NK-92 treated with Interleukin-12 subunit alpha and Interleukin-12 subunit beta, amount 100 ng/mL, for 24 hours (cell line): ENCODE measurements around the gene ABCC3.

ENCODE experiments used
- DNase-seq: peaks from one replicate; lab custom pipeline; 2025; lab: John Stamatoyannopoulos, UW

Gene ABCC3

DNA sequence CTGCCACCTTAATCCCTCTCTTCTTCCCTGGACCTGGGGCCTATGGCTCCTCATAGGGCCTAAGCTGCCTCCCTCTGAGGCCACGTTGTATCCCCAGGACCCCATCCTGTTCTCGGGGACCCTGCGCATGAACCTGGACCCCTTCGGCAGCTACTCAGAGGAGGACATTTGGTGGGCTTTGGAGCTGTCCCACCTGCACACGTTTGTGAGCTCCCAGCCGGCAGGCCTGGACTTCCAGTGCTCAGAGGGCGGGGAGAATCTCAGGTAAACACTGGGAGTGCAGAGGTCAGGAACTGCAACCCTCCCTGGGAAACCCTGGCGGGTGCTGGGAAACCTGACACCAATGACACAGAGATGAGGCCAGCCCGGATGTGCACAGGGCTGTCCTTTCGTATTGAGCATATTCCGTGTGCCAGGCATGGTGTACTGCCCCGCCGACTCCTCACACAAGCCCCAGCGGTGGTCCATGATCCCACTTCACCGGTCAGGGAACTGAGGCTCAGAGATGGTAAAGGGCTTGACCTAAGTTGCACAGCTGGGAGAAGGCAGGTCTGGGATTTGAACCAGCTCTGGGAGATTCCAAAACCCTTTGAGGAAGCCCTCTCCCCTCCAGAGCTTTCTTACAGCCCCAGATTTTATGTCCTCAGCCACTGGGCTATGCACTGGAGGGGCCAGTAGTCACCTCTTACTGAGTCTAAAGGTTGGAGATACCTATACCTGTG, 50.1 kb downstream of the ABCC3 start:
- no peak for DNase-seq

DNA sequence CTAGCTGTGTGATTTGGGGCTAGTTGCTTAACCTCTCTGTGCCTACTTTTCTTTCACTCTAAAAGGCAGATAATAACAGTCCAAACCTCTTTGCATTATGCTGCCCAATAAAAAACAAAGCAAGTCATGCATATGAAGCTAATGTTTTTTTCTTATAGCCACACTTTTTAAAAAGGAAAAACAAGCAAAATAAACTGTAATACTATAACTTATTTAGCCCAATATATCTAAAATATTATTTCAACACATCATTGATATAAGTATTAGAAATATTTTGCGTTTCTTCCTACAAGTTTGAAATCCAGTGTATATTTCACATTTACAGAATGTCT, 50.6 kb downstream of the ABCC3 start:
- DNase-seq: no peak

- DNase-seq: no peak
Observed at GRCh38 chr17:50685691-50686493, 51.2 kb downstream of the ABCC3 start.

GRCh38 chr17:50686494-50687199, 52.0 kb downstream of the ABCC3 start:
- DNase-seq: no peak

- no peak for DNase-seq
Observed at GRCh38 chr17:50687200-50688066, 52.8 kb downstream of the ABCC3 start.

DNA sequence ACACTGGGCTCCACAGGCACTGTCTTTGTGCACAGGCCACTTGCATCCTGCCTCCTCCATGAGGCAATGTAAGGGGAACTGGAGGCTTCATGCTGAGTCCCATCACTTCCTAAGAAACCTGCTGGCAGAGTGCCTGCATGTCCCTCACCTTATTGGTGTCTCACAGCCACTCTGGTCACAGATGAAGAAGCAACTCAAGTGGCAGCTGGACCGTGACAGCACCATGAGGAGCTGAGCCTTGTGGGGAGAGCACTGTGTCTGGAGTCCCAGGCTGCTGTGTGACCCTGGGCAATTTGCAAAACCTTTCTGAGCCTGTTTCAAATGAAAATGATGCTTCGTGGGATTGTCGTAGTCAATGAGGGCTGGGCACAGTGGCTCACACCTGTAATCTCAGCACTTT, 53.6 kb downstream of the ABCC3 start:
- DNase-seq: no peak

- no peak for DNase-seq
Observed at GRCh38 chr17:50689251-50689650, 54.6 kb downstream of the ABCC3 start.

DNA sequence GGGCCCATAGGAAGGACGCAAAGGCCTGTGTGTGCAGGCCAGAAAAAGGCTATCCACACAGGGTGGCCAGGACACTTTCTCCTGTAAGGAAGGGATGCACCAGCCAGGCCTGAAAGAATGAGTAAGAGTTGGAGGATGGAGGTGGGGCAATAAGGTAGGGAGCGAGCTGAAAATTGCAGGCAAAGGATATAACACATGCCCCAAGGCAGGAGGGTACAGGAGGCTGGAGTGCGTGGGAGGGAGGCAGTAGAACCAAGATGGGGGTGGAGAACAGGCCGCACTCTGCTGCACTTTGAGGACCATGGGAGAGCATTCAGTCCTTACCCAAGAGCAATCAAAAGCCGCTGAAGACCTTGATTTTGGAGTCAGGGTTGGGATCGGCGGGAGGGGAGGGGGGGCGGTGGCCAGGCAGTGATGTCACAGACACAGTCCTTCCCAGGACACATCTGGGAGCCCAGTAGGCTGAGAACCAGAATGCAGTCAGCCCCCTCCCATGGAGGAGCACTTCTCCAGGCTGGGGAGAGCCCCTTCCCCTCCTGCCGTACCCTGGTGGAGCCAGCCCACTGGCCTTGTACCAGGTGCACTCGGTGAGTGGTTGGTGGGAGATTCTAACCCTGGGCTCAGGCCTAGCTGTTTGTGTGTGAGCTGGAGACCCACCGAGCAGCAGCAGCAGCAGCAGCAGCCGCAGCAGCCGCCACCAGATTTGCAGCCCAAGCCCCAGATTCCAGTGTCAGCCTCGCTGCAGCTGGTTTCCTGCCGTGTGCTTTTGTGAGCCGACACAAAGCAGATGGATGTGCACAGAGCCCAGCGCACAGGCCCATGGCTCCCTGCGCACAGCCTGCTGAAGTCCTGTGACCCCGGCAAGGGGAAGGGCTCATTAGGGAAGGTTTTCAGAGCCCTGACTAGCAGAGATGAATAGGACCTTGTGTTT, 55.5 kb downstream of the ABCC3 start:
- DNase-seq: no peak

DNA sequence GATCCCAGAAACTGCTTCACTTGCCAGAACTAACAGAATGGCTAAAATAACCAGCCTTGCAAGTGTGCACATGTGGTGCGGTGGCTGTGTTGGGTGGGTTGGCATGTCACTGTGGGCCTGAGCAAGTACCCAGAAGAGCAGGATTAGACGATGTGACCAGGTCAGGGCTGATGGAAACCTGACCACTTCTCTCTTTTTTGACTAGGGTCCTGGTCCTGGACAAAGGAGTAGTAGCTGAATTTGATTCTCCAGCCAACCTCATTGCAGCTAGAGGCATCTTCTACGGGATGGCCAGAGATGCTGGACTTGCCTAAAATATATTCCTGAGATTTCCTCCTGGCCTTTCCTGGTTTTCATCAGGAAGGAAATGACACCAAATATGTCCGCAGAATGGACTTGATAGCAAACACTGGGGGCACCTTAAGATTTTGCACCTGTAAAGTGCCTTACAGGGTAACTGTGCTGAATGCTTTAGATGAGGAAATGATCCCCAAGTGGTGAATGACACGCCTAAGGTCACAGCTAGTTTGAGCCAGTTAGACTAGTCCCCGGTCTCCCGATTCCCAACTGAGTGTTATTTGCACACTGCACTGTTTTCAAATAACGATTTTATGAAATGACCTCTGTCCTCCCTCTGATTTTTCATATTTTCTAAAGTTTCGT, 56.3 kb downstream of the ABCC3 start:
- no peak for DNase-seq

DNA sequence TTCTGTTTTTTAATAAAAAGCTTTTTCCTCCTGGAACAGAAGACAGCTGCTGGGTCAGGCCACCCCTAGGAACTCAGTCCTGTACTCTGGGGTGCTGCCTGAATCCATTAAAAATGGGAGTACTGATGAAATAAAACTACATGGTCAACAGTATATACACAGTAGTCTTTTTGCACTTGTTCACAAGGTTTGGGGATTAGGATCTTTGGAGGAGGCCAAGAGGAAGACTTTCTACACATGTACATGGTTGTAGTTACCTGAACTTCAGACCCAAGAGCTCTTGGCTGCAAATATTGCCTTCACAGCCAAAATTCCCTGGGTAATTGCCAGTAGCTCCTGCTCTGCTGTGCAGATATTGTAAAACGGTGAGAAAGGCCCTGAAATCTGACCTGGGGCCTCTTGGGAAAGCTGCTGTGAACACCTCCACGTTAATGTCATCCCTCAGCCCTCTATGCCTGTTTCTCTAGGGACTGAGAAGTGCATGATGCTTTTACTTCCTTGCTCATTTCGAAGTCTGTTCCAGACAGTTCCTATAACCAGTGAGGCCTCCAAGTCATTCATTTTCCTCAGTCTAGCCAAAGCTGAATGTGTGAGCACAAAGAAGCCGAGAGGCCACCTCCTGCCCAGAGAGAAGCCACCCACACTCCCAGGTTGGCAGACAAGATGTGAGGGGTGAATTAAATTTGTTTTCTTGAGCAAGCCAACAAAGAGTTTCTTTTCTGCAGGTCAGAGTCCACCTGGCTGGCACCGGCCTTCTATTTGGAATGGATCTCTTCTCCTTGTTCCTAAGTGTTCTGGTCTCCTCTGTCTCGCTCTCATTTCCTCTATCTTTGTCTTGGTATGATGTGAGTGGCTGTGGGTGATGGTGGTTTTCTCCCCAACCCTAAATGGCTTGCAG, 57.1 kb downstream of the ABCC3 start:
- DNase-seq: no peak

DNA sequence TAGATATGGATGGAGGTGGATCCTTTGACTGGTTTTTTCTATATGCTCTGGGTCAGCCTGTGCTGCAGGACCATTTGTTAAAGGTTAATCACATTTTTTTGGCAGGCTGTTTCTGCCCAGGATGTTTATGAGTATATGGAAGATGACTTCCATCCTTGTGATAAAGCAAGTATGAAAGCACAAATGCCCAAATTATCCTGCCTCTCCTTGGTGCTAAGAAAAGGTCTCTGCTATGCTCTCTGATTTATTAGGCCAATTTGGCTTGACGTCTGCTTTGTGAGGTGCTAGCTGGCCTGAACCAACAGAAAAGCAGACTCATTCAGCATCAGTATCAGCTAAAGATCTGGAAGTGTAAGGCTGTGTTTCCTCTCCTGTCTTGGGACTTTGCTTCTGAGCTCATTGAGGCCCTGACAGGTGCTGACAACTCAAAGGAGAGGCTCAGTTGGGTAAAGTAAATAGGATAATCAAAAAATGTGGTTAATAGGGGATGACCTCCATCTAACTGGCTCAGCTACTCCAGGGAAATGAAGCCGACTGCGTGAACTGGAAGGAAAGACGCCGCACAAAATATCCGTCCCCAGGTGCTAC, 57.9 kb downstream of the ABCC3 start:
- DNase-seq: no peak

DNA sequence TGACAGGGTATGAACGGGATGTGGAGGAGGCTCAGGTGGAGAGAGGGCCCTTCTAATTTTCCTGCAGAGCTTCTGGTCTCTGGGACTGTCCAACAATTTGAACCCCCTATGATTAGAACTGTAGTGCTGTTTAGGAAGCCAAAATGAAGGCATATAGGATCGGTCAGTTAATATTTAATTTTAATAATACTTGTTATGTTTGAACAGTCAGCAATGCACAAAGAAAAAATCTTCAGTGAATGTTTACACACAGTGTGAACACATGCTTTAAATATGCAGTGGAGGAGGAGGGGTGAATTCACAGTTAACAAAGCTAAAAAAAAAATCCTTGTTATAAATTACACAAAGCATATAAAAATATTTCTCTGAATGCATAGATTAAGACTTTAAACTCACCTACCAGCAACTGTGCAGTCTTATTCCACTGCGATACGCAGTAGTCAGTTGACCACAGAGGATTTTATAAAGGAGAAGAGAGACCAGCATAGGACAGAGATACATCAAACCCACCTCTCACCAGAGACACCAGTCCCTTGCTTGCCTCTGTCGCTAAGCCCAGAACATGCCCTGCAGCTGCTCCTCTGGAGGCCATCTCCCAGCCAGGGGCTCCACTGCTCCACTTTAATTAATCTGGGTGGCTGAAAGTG, 58.5 kb downstream of the ABCC3 start:
- DNase-seq: no peak

- no peak for DNase-seq
Observed at GRCh38 chr17:50696365-50696879, 61.7 kb downstream of the ABCC3 start.

GRCh38 chr17:50697062-50697461, 62.4 kb downstream of the ABCC3 start:
- no peak for DNase-seq

DNA sequence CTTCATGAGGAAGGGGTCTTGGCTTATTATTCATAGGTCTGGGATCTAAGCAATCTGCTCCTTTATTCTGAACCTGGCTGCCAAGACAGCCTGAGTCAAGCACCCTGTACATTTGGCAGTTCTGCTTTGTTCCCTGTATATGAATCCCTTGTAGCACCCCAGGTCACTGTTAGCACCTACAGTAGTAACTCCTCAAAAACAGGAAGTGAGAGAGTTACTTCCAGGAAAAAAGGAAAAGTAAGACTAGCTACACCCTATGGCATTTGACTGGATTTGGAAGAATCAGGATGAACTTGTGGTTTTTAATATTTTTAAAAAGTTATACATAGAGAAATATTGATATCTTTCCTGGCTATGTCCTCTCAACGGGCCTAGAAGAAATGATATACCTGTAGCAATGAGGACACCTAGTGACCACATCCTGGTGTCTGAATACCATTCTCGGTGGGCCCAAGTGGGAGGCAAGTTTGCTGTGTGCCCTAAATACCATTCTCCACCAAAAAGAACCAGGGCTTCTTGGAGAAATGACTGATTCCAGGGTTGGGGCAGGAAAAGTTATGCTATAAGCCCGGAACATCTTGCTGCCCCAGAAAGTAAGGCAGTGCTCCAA, 63.1 kb downstream of the ABCC3 start:
- DNase-seq: no peak

- DNase-seq: no peak
Observed at GRCh38 chr17:50699410-50699809, 64.7 kb downstream of the ABCC3 start.

DNA sequence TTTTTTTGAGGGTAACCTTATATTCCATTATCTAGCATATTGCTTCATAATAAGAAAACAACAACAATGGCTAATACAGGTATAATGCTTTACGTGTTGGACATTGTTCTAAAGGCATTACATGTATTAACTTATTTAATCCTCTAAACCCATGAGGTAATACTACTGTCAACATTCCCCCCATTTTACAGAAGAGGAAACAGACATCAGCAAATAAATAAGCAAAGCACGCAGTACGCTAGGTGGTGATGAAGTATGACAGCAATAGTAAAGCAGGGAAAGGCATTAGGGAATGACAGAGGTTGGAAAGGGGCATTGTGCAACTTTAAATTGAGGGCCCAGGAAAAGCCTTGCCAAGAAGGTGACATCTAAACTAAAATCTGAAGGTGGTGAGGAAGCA, 68.5 kb downstream of the ABCC3 start:
- DNase-seq: no peak
